Measurements from ENCODE around the gene ARHGEF4.

ARHGEF4 gene

GRCh38 chr2:130836501-130837174, at the start of gene ARHGEF4:
ARHGEF4 (plus strand) TSS chr2:130836914; CDS start chr2:130836954, 40 bp downstream.
- peak; percentile 8 for DNase-seq

GRCh38 chr2:130787841-130788240, 48.9 kb upstream of the ARHGEF4 start:
- no peak for DNase-seq

GRCh38 chr2:130790312-130790711, 46.4 kb upstream of the ARHGEF4 start:
- no peak for DNase-seq

- DNase-seq: no peak
Observed at GRCh38 chr2:130790804-130791616, 45.7 kb upstream of the ARHGEF4 start.

DNA sequence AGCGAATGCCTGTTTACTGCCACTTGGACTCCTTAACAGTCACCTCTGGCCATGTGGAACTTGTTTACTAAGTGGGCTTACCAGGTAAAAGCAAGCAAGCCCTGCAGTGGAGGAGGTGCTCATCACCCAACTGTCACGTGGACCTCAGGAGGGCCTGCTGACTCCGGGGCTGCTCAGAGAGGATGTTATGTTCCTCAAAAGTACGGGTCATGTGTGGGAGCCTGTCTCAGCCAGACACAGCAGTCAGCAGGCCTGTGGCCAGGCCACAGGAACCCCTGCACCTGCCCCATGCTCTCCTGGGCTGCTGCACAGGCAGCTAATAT, 45.1 kb upstream of the ARHGEF4 start:
- DNase-seq: no peak

- no peak for DNase-seq
Observed at GRCh38 chr2:130795431-130795830, 41.3 kb upstream of the ARHGEF4 start.

DNA sequence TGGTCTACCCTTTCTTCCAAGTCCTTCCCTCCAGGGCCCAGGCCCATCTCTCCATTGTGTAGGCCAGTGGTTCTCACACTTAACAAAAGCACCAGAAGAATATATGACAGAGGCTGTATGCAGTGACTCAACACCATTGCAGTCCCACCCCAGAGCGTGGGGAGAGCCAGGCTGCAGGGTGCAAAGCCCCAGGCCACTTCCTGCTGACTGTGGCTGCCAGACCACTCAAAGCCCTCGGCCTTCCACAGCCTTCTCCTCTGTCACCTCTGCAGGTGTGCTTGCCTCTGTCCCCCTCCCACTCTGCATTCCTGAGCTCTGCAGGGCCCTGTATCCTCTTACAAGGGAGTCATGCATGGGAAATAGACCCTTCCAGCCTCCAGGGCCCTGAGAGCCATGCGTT, 40.4 kb upstream of the ARHGEF4 start:
- DNase-seq: no peak

DNA sequence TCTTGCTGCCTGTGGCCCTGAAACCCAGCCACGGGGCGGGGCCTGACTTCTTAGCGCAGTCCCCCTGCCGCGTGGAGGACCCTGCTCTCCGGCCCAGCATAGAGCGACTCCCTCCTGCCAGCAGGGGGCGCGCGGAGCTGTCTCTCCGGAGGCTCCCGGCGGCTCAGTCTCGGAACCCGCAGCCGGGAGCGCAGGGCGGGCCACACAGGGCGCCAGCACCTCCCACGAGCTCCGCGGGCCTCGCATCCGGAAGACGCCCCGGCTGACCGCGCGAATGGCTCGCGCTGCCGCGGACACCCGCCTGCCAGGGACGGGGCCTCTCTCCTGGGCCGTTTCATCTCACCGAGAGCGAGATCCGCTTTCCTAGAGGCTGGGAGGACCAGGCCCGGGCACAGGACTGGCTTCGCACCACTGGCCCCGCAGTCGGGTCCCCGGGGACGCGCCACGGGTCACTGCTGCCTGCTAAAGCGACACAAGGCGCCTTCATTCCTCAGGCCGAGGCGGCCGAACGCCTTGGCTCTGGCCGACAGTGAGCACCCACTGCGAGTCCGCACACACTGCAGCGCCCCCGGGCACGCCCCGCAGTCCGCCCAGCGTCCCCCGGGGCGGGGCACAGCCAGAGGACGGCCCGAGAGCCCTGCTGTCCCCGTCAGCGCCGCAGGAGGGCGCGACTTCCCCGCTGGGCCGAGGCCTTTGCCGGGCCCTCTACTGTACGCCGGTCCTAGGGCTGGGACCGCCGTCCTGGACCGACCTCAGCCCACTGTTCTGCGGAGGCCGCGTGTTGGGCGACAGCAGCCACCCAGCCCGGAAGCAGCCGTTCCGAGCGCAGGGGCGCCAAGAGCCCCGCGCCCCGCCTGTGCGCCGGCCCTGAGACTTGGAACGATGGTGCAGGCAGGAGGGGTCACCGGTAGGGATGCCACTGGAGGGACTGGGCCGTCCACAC, 39.0 kb upstream of the ARHGEF4 start:
- DNase-seq: peak; percentile 75

DNA sequence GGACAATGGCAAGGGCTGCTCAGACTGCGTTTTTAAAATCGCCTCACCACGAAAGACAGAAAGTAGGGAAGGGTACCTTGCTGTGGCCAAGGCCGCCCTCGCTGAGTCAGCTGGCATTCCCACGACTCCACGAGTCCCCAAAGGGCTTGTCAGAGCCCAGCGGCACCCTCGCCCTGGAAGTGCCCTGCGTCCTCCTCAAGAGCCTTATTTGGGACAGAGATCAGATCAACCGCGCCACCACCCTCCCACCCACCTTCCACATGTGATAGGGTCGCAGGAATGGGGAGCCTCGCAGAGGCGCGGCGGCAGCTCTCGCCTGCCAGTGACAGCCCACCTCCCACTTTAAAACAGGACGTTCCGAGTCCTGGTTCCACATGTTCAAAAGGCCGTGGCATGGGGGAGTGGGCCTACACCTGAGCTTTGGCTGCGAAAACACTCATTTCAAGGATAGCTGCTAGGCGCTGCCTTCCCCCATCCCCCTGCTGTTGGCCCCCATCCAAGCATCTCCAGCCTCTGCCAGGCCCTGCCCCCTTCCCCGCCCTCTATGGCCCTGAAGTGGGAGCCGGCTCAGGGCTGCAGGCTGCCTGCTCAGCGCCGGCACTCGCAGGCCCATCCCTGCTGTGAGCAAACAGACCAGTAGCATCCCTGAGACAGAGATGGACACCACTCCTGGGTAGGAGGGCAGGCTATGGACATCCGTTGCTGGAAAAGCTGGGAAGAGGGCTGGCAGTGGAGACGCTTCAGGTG, 38.1 kb upstream of the ARHGEF4 start:
- DNase-seq: peak; percentile 74

- no peak for DNase-seq
Observed at GRCh38 chr2:130799295-130799694, 37.4 kb upstream of the ARHGEF4 start.

DNA sequence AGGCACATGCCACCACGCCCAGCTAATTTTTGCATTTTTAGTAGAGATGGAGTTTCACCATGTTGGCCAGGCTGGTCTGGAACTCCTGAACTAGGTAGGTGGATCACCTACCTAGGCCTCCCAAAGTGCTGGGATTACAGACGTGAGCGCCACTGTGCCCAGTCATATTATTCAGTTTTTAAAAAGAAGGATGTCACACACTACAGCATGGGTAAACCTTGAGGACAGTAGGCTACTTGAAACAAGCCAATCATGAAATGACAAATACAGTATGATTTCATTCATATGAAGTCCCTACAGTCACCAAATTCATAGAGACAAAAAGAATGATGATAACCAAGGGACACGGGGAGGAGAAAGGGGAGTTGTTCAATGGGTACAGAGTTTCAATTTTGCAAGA, 31.1 kb upstream of the ARHGEF4 start:
- DNase-seq: no peak

- peak; percentile 36 for DNase-seq
Observed at GRCh38 chr2:130806370-130806769, 30.3 kb upstream of the ARHGEF4 start.

GRCh38 chr2:130807659-130808385, 28.9 kb upstream of the ARHGEF4 start:
- DNase-seq: peak; percentile 29

- DNase-seq: no peak
Observed at GRCh38 chr2:130808482-130809268, 28.0 kb upstream of the ARHGEF4 start.

DNA sequence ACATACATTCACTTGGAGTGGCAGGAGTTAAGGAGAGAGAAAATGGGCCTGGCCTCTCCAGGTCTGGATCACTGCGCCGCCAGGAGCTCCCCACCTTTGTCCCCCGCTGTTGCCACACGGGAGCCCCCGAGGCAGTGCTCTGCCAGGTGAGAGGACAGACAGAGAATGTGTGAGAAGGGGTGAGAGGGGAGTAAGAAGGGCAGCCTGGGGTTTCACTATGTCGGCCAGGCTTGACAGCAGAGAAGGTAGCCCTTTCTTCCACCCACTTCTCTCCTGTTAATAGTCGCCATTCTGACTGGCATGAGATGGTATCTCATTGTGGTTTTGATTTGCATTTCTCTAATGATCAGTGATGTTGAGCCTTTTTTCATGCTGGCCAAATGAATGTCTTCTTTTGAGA, 26.2 kb upstream of the ARHGEF4 start:
- DNase-seq: no peak

DNA sequence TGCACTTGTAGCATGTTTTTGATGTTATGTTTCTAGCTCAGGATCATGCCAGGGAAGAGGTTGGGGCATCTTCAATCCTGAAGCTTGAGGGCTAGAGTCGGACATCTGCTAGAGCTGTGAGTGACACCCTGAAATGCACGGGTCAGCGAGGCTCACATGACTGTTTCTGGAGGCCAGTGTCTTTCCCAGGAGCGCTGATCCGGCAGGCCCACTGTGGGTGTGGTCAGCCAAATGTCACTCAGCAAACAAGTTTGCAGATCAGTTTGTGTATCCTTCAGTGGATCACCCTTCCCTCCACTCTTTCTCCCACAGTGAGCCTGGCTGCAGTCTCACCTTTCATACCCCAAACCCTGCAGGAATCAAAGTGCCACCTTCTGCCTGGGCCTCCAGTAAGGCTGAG, 23.0 kb upstream of the ARHGEF4 start:
- DNase-seq: no peak

DNA sequence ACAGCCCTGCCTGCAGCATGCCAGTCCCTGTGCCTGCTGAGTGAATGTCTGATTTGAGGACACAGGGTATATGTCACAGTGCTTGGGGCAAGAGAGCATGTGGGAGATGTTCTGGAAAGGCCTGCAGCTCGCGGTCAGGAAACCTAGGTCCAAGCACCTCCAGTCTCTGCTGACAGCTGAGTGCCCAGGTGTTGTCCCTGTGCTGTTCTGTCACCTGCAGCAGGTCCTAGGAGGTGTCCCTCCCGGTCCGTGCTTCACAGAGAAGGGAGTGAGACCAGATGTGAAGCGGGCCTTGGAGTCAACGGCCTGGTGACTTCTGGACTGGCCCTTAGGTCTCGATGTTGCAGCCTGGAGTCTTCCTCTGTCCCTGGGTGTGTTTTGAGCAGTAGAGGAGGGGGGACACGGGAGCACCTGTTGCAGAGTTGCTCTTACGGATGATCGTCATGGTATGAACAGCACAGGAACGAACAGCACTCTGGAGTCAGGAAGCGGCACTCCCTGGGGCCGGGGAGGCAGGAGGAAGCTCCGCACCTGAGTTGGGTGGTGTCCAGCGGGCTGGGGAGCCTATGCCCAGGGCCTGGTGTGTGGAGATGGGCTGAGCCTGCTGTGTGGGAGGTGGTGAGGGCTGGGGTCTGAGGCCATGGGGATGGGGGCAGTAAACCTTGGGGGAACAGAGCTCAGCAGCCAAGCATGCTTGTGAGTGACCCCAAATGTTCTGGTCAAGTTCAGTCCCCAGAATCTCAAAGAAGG, 21.6 kb upstream of the ARHGEF4 start:
- no peak for DNase-seq

- DNase-seq: no peak
Observed at GRCh38 chr2:130818809-130819208, 17.9 kb upstream of the ARHGEF4 start.

- no peak for DNase-seq
Observed at GRCh38 chr2:130819226-130819607, 17.5 kb upstream of the ARHGEF4 start.

GRCh38 chr2:130819608-130820278, 17.0 kb upstream of the ARHGEF4 start:
- no peak for DNase-seq

Data from NCI-H1105 treated with DMSO at 0.1 percent for 48 hours (cell line).